Neural progenitor cell (in vitro differentiated cells): ENCODE measurements around the gene ZNF638. TPM values are rescaled to one million over a fixed set of nuclear protein-coding genes. Genes with fewer than 3 reads are reported as not detected.
"Not testable (repeated sequence)": the region's sequence is repeated elsewhere in the genome, so short reads cannot be mapped to it uniquely, and the experiment has no call there.

Experiments used
- DNase-seq: peaks from one replicate; pipeline ENCODE4 v3.0.0-alpha.2; 2016; ENCODE audit warnings: low spot score
- H2AFZ ChIP-seq: fragments of 200-600 bp; sonication (generic); replicated peaks from 2 replicates; pipeline ENCODE4 v1.6.1; 2016; ENCODE audit warnings: antibody characterized with exemption
- H3F3A ChIP-seq: fragments of 200-600 bp; sonication (generic); 2 replicates; pipeline ENCODE4 v1.6.1; 2016; ENCODE audit warnings: antibody characterized with exemption, low read depth
- H3K27ac ChIP-seq: fragments of 200-600 bp; sonication (generic); 2 replicates; pipeline ENCODE4 v1.5.1; 2016; ENCODE audit warnings: mild to moderate bottlenecking
- H3K27me3 ChIP-seq: fragments of 200-600 bp; sonication (generic); 2 replicates; pipeline ENCODE4 v1.6.1; 2016; ENCODE audit warnings: mild to moderate bottlenecking, moderate library complexity
- H3K36me3 ChIP-seq: fragments of 200-600 bp; sonication (generic); 2 replicates; pipeline ENCODE4 v1.5.1; 2016
- H3K4me1 ChIP-seq: fragments of 200-600 bp; sonication (generic); 2 replicates; pipeline ENCODE4 v1.6.1; 2016; ENCODE audit warnings: mixed run types
- H3K4me2 ChIP-seq: fragments of 200-600 bp; sonication (generic); 2 replicates; pipeline ENCODE4 v1.6.1; 2016
- H3K4me3 ChIP-seq: fragments of 200-600 bp; sonication (generic); 2 replicates; pipeline ENCODE4 v1.5.1; 2016
- H3K79me2 ChIP-seq: fragments of 200-600 bp; sonication (generic); 2 replicates; pipeline ENCODE4 v1.6.1; 2016; ENCODE audit warnings: low read depth
- H3K9ac ChIP-seq: fragments of 200-600 bp; sonication (generic); 2 replicates; pipeline ENCODE4 v1.6.1; 2016
- H3K9me3 ChIP-seq: fragments of 200-600 bp; sonication (generic); 2 replicates; pipeline ENCODE4 v1.5.1; 2016; ENCODE audit warnings: low read depth
- H4K20me1 ChIP-seq: fragments of 200-600 bp; sonication (generic); 2 replicates; pipeline ENCODE4 v1.6.1; 2016; ENCODE audit warnings: low read depth
- H3K27ac Mint-ChIP-seq: 3 replicates; pipeline ENCODE4 v1.8.0; 2021; ENCODE audit warnings: mixed read lengths
- H3K27me3 Mint-ChIP-seq: 2 replicates; pipeline ENCODE4 v1.8.0; 2022; ENCODE audit warnings: low read depth, mild to moderate bottlenecking, inconsistent platforms, moderate library complexity, mixed read lengths; ENCODE audit not compliant: insufficient read depth
- H3K36me3 Mint-ChIP-seq: 3 replicates; pipeline ENCODE4 v1.8.0; 2021; ENCODE audit warnings: mixed read lengths
- H3K4me1 Mint-ChIP-seq: 3 replicates; pipeline ENCODE4 v1.8.0; 2021; ENCODE audit warnings: mixed read lengths
- H3K4me3 Mint-ChIP-seq: 3 replicates; pipeline ENCODE4 v1.8.0; 2021; ENCODE audit warnings: mild to moderate bottlenecking, moderate library complexity, mixed read lengths
- H3K9me3 Mint-ChIP-seq: 3 replicates; pipeline ENCODE4 v1.8.0; 2020; ENCODE audit warnings: mixed read lengths
- CTCF ChIP-seq: fragments of 200-600 bp; sonication (generic); IDR thresholded peaks from 2 replicates; pipeline ENCODE4 v1.5.1; 2017; ENCODE audit warnings: antibody characterized with exemption, mild to moderate bottlenecking
- EZH2 ChIP-seq: fragments of 200-600 bp; sonication (generic); IDR thresholded peaks from 2 replicates; pipeline ENCODE4 v1.6.1; 2017; ENCODE audit warnings: antibody characterized with exemption, mild to moderate bottlenecking, moderate library complexity
- EZH2phosphoT487 ChIP-seq: fragments of 200-600 bp; sonication (generic); IDR thresholded peaks from 2 replicates; pipeline ENCODE4 v1.6.1; 2017; ENCODE audit warnings: antibody characterized with exemption
- total RNA-seq: library from RNA; depleted of rRNA; stranded (reverse); fragments of >200 nt; gene quantifications from 2 replicates; pipeline ENCODE4 v1.2.3, GENCODE V29; 2015; ENCODE audit warnings: low replicate concordance

Gene ZNF638
- total RNA-seq, 1 donor from 2014 or later, result 362 TPM

- Mint-ChIP-seq H3K27me3 (no peaks in the 10 kb centered on the region), H3K9me3 (no peaks in the 10 kb centered on the region)
Measured at GRCh38 chr2:71428472-71429383, 97.1 kb downstream of the ZNF638 start.

DNA sequence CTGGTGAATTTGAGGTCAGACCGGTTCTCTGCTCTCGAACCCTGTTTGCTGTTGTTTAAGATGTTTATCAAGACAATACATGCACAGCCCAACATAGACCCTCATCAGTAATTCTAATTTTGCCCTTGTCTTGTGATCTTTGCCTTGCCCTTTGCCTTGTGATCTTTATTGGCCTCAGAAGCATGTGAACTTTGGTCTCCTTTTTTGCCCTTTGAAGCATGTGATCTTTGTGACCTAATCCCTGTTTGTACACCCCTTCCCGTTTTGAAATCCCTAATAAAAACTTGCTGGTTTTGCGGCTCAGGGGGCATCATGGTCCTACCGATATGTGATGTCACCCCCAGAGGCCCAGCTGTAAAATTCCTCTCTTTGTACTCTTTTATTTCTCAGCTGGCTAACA lies 113.6 kb downstream of the ZNF638 start:
- H2AFZ ChIP-seq, H3F3A ChIP-seq, H3K27me3 Mint-ChIP-seq, DNase-seq, H4K20me1 ChIP-seq, H3K9ac ChIP-seq, H3K4me3 ChIP-seq, H3K27ac ChIP-seq, H3K79me2 ChIP-seq, H3K4me3 Mint-ChIP-seq, H3K4me1 Mint-ChIP-seq, H3K9me3 ChIP-seq, H3K36me3 ChIP-seq, H3K4me2 ChIP-seq, H3K27ac Mint-ChIP-seq, H3K4me1 ChIP-seq, H3K27me3 ChIP-seq, H3K9me3 Mint-ChIP-seq: not testable (repeated sequence)
- peaks cover 31% of the 10 kb centered on the region for H3K36me3 Mint-ChIP-seq

More at GRCh38 chr2:71428472-71429383, 97.1 kb downstream of the ZNF638 start:
- Mint-ChIP-seq H3K36me3 (peaks cover 55% of the 10 kb centered on the region), H3K4me1 (peaks cover 2% of the 10 kb centered on the region), H3K27ac (no peak overlapping the region), H3K4me3 (no peak overlapping the region)
- Histone ChIP-seq H3K9ac (no peak overlapping the region), H3K4me1 (no peaks in the 10 kb centered on the region), H3K27me3 (no peaks in the 10 kb centered on the region), H3K79me2 (peaks cover 7% of the 10 kb centered on the region), H3K9me3 (no peaks in the 10 kb centered on the region), H3K36me3 (peaks cover 66% of the 10 kb centered on the region), H3K4me2 (no peak overlapping the region), H3F3A (peaks cover 25% of the 10 kb centered on the region), H3K27ac (no peak overlapping the region), H4K20me1 (peaks cover 8% of the 10 kb centered on the region), H2AFZ (no peak overlapping the region), H3K4me3 (no peak overlapping the region)
- DNase-seq, result no peak
- TF ChIP-seq CTCF, result no peak
- TF ChIP-seq EZH2, result no peak
- no peak for TF ChIP-seq EZH2phosphoT487

DNA sequence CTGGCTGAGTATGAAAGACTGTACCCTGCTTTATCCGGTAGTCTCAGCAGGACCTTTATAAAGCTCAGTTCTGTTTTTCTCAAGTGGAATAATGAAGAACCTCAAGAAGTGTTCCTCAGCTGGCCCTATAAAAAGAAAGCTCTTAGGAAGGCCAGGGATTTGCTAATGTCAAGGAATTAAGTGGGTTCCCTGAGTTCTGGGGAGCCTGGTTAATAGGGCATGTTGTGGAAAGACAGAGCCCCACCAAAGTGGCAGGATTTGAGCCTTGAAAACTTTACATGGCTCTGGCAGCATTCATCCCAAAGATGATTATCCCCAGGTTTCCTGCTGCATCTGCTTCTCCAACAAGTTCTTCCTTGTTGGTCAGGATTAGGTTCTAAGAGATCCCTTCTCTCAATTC lies 114.9 kb downstream of the ZNF638 start:
- H4K20me1 ChIP-seq, result no peaks in the 10 kb centered on the region
- H3K4me1 ChIP-seq, result no peaks in the 10 kb centered on the region
- H3K36me3 Mint-ChIP-seq, result peaks cover 22% of the 10 kb centered on the region
- no peak overlapping the region for H3K4me2 ChIP-seq
- no peak overlapping the region for H3K4me3 ChIP-seq
- peaks cover under 1% of the 10 kb centered on the region for H3K9me3 Mint-ChIP-seq
- DNase-seq, result no peak
- H3K27me3 ChIP-seq, result peaks cover under 1% of the 10 kb centered on the region
- peaks cover 7% of the 10 kb centered on the region for H3K36me3 ChIP-seq
- H3K27me3 Mint-ChIP-seq, result no peaks in the 10 kb centered on the region
- H3K9ac ChIP-seq, result no peak overlapping the region
- no peak for TF ChIP-seq EZH2
- no peak for TF ChIP-seq EZH2phosphoT487
- TF ChIP-seq CTCF, result no peak
- no peak overlapping the region for H3K4me3 Mint-ChIP-seq
- H3F3A ChIP-seq, result peaks cover 2% of the 10 kb centered on the region
- no peaks in the 10 kb centered on the region for H3K79me2 ChIP-seq
- H3K27ac ChIP-seq, result no peak overlapping the region
- no peak overlapping the region for H3K27ac Mint-ChIP-seq
- H3K9me3 ChIP-seq, result no peaks in the 10 kb centered on the region
- H3K4me1 Mint-ChIP-seq, result peaks cover 4% of the 10 kb centered on the region
- H2AFZ ChIP-seq, result no peak overlapping the region

DNA sequence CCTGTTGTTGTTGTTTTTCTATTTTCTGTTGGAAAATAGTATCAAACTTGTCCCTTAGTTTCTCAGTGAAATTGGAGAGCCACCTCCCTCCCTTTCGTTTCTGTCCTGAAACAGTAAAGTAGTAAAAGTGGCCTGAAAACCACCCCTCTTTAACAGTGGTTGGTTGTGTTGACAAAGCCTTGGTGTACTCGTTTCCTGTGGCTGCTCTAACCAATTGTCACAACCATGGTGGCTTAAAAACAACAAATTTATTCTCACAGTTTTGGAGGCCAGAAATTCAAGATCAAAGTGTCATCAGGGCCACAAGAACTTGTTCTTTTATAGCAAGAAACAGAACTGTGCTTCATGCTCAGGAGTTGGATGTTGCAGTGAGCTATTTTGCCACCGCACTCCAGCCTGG lies 117.8 kb downstream of the ZNF638 start:
- Histone ChIP-seq H3K4me3 (no peak overlapping the region), H2AFZ (no peak overlapping the region), H3K4me2 (no peak overlapping the region), H3K27ac (no peak overlapping the region), H3K9ac (no peak overlapping the region), H3K9me3 (no peaks in the 10 kb centered on the region), H3K27me3 (peaks cover 29% of the 10 kb centered on the region), H3K79me2 (no peaks in the 10 kb centered on the region), H3K4me1 (peaks cover 12% of the 10 kb centered on the region), H4K20me1 (peaks cover 5% of the 10 kb centered on the region), H3K36me3 (no peaks in the 10 kb centered on the region), H3F3A (peaks cover 15% of the 10 kb centered on the region)
- Mint-ChIP-seq H3K27me3 (peaks cover 17% of the 10 kb centered on the region), H3K27ac (no peak overlapping the region), H3K4me1 (peaks cover 7% of the 10 kb centered on the region), H3K4me3 (no peak overlapping the region), H3K9me3 (no peaks in the 10 kb centered on the region), H3K36me3 (peaks cover 3% of the 10 kb centered on the region)
- TF ChIP-seq EZH2phosphoT487, result no peak
- TF ChIP-seq CTCF, result no peak
- TF ChIP-seq EZH2, result no peak
- DNase-seq, result no peak
